GM18517 (cell line): ENCODE measurements around the gene XPO1.

ENCODE experiments used
- ATAC-seq: cut with Tn5 transposase; IDR thresholded peaks from one replicate; pipeline ENCODE4 v1.9.1; 2021; ENCODE audit warnings: mild to moderate bottlenecking, moderate library complexity; ENCODE audit not compliant: unreplicated experiment

XPO1 gene

GRCh38 chr2:61435291-61435690 is 102.9 kb downstream of the XPO1 start:
- no peak for ATAC-seq

- ATAC-seq: no peak
These were observed 103.8 kb downstream of the XPO1 start for GRCh38 chr2:61434314-61434713.

GRCh38 chr2:61433606-61434005 is 104.5 kb downstream of the XPO1 start:
- no peak for ATAC-seq

- no peak for ATAC-seq
These were observed 105.2 kb downstream of the XPO1 start for GRCh38 chr2:61432990-61433389.

- no peak for ATAC-seq
These were observed 106.8 kb downstream of the XPO1 start for GRCh38 chr2:61431345-61431744.
